HG02840 (cell line): ENCODE data around the gene BTG2.

Experiments used
- ATAC-seq: cut with Tn5 transposase; IDR thresholded peaks from one replicate; pipeline ENCODE4 v1.9.1; 2021; ENCODE audit warnings: mild to moderate bottlenecking, moderate library complexity, moderate number of reproducible peaks; ENCODE audit not compliant: unreplicated experiment, low FRiP score

Gene BTG2

GRCh38 chr1:203335503-203335902, 30.2 kb downstream of the BTG2 start:
- no peak for ATAC-seq

- ATAC-seq: no peak
Measured at GRCh38 chr1:203336097-203336496, 30.8 kb downstream of the BTG2 start.

DNA sequence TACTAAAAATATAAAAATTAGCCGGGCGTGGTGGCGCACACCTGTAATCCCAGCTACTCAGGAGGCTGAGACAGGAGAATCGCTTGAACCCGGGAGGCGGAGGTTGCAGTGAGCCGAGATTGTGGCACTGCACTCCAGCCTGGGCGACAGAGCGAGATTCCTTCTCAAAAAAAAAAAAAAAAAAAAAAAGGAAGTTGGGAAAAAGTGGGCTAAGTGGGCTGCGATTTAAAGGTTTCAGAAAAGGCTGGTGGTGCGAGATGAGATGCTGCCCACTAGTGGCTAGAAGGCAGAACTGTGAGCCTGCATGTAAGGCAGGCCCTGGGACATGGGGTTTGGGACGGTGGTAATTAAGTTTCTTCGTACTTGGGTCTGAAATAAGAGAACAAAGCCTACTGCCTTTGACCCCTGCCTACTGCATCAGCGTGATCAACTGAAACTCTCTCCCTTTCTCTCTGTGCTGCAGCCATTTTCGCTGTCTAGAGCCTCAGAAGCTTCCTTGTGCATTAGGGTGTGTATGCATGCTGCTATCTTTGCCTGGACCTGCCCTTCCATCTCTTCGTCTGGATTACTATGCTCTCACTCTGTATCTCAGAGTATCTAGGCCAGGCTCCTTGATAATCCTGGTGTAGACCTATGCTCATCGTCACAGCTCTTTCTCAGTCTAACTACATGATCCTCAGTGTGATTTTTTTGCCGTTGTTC, 33.2 kb downstream of the BTG2 start:
- no peak for ATAC-seq

- no peak for ATAC-seq
Measured at GRCh38 chr1:203340112-203340790, 34.9 kb downstream of the BTG2 start.

GRCh38 chr1:203342192-203342940, 37.0 kb downstream of the BTG2 start:
- ATAC-seq: no peak

DNA sequence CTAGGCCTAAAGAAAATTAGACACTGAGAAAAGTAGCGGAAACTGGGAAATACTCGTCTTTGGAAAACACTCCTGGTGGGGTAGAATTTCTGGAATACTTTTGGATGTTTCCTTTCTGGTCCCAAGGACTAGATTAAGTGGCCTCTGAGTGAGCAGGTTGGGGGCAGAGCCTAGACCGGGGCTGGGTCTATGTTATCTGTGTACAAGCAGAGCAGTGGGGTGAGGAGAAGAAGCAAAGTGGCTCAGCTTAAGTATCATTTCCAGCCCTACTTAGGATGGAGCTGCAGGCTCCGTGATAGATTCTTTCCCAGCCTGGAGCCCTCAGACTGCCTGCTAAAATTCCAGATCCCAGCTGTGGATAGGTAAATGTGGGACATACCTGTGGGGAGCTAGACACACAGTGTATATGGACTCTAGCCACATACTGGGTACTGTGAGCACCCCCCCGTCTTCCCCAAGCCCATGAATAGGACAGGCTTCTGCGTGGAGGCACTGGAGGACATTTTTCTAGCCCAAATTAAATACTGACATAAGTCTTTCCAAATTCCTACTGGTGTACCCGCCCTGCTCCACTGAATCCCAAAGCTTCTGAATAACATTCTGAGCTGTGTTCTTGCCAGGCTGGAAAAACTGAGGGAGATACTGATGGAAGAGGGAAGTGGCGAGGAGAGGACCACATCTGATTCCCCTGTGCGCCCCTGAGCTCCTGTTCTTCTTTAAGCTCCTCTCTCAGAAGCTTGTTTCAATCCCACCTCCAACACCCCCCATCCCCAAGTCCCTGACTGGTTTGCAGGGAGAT, 38.8 kb downstream of the BTG2 start:
- no peak for ATAC-seq

- ATAC-seq: no peak
Measured at GRCh38 chr1:203346060-203346768, 40.9 kb downstream of the BTG2 start.

- ATAC-seq: no peak
Measured at GRCh38 chr1:203346769-203347102, 41.4 kb downstream of the BTG2 start.

DNA sequence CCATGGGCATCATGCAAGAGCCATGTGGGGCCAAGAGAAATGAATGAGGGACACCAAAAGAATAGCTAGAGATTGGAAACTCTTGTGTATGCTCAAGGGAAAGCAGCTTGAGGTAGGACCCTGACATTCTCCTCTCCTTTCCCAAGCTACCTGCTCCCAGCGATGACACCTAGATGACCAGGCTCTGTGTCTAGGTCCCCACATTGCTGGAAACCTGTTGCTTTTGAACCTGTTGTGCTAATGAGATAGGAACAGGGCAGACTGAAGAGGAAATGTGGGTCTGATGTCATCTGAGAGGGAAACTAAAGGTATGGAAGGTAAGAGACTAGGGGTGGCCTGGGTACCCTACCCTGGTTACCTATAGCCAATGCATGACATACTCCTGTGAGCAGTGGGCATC, 43.8 kb downstream of the BTG2 start:
- ATAC-seq: no peak

GRCh38 chr1:203349773-203350524, 44.6 kb downstream of the BTG2 start:
- ATAC-seq: no peak

DNA sequence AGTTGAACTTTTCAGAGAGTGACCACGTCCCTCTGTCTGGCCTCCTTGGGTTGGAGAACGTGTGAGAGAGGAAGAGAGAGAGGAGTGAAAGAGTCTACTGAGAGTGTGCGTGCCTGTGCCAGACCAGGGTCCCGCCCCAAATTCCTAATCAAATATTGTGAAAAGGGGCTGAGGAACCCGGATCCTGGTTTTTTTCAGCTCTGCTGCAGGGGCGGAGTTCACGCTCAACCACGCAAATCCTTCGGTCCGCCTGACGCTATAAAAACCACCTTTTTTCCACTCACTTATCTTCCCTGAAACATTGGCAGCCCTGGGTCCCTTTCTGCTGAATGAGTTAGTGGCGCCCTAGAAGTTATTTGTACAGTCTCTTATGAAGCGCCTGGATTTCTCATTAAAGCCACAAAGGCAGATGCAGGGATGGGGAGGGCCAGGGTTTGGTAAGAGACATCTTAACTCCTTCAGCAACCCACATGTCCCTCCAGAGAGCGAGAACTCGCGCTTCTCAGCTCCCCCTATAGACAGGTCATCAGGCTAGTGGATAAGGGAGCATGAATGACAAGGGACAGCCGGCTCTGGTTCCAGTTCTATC, 45.8 kb downstream of the BTG2 start, which contains the start of gene FMOD:
Gene FMOD, minus strand, starts transcription at position 86 of the 589 bp plus-strand sequence. CDS start 2,852 bp downstream, outside the sequence.
- no peak for ATAC-seq

GRCh38 chr1:203353486-203353885, 48.2 kb downstream of the BTG2 start:
- ATAC-seq: no peak

DNA sequence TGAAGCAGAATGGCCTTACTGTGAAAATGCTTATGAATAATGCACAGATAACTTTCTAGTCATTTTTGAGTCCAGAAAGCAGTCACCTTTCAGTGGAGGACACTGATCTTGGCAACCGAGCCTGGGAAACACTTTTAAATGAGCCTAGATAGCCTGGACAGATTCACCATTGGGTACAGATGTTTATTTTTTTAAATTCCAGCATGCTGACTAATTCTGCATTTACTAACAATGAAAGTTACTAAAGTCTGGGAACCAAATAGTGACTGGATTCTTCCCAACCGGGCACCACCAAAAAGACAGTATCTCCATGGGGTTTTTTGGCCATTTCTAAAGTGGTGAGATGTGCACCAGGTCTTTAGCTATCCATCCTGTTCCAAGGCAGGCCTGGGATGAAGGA, 48.9 kb downstream of the BTG2 start:
- no peak for ATAC-seq

GRCh38 chr1:203359010-203359571, 53.8 kb downstream of the BTG2 start:
- ATAC-seq: no peak
